GM19468 (cell line): ENCODE results near the gene UBE2S.
"Not testable (repeated sequence)": the region's sequence is repeated elsewhere in the genome, so short reads cannot be mapped to it uniquely, and the experiment has no call there.

Experiments
- ATAC-seq: cut with Tn5 transposase; IDR thresholded peaks from one replicate; pipeline ENCODE4 v1.9.1; 2021; ENCODE audit warnings: mild to moderate bottlenecking, moderate library complexity, moderate number of reproducible peaks; ENCODE audit not compliant: unreplicated experiment; ENCODE audit errors: extremely low read depth

The UBE2S gene

DNA sequence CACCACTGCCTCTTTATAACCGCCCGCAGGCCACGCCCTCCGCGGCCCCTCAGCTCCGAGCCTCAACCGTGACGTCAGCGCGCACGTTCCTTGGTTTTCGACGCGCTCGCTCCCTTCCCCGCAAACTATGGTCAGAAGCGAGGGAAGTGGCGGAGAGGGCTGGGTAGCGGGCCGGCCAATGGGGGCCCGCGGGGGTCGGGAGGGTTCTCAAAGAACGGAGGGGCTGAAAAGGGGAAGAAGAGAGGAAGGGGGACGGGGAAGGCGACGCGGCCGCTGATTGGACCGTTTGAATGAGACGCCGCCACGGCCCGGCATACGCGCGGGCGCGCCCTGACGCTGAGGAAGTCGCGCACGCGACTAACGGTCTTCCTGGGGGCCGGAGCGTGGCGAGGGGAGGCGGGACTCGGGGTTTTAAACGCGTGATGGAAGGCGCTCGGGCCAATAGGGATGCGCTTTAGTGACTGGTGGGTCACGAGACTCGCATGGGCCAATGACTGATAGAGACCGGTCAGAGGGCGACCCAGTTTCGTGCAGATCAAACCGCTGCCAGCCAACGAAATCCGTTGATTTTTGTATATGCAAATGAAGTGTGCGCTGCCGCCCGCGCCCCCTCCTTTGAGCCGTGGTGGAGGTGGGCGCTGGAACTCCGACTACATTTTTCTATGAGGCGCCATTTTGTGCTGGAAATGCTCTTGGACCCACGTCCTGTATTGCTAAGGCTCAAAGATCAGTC, 378 bp upstream of the UBE2S start:
- peak; percentile 70 for ATAC-seq

DNA sequence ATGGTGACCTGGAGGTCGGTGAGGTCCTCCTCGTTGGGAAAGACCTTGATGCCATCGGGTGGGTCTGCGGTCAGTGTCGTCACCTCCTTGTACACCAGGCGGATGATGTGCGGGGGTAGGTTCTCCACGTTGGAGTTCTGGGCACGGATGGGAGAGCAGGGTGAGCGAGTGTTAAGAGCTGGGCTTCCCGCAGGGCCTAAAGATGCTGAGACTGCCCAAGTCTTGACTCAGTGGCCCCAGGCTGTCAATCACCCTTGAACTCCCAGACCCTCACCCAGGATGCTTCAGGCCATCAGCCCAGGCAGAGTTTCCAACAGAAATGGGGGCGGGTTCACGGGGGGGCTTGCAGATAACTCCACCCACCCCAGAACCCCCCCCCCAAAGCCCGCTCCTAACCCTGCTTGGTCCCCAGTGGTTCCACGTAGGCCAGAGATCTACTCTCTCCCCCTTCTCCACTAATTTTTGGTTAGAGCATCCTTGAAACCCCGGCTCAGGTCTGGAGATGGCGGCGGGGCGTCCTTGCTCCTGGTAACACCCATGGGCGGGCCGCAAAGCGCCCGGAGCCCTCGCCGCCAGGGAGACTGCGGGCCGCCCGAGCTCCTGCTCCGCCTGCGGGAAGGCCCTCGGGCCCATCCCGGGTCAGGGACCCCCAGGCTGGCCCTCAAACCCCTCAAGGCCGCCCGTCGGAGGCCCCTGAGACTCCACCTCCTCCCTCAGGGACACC, 600 bp downstream of the UBE2S start:
- ATAC-seq: no peak

DNA sequence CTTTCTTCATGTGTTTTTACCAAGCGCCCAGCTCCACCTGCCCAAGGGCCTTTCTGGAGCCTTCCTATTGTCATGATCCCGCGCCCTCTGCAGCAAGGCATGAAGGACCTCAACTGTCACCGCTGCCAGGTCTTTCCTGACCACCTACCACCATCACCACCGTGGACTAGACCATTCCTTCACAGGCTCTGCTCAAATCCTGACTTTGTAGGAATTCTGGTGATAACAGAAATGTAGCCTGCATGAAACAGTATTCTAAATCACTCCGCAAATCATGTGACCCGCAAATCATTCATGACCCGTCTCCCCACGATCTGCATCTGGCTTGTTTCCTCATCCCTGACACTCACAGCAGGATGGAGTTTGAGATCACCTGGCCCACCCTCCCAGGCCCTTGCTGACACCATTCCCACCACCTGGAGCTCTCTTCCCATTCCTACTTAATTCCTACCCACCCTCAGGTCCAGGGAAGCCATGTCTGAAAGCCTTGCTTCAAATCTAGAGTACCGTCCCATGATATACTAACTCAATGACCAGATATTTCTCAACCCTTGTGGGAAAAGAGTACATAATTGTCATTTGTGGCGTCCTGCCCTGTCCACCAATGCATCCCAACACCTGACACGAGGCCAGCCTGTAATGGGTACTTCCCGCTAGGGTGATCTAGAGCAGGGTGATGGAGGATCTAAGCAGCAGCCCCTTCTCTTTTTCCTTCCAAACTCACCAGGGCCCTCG, 1.3 kb downstream of the UBE2S start:
- ATAC-seq: no peak

DNA sequence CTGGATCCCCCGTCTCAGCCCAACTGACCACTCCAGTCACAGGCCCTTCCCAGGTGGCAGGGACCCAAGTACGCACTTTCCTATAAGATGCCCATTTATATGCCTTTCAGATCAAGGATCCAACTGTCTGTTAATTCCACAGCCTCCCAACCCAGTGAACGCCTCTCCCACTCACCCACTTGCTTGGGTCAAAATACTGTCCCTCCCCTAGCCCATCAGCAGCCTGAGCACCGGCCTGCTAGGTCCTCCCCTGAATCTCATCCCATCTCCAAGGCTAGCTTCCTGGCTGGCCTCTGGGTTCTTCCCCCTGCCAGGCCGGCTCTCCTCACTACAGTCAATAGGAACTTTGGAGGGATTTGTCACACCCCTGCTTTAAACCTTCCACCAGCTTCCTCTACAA, 1.9 kb downstream of the UBE2S start:
- ATAC-seq: no peak

DNA sequence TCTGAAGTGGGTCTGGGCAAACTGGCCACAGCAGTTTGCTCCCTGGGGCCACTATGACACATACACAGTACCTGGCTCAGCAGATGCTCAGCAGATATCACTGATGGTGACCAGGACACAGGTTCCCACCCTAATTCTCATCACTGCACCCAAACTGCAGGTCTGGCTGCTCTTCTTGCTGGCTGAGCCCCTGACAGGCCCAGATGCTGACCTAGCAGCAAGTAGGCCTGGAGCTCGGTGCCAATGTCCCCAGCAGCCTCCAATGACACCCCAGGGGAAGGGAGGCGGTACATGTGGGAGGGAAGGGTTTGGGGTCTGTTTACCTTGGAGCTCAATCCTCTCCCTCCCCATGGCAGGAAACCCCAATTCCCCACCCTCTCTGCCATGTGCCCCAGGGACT, 5.1 kb downstream of the UBE2S start:
- ATAC-seq: no peak

DNA sequence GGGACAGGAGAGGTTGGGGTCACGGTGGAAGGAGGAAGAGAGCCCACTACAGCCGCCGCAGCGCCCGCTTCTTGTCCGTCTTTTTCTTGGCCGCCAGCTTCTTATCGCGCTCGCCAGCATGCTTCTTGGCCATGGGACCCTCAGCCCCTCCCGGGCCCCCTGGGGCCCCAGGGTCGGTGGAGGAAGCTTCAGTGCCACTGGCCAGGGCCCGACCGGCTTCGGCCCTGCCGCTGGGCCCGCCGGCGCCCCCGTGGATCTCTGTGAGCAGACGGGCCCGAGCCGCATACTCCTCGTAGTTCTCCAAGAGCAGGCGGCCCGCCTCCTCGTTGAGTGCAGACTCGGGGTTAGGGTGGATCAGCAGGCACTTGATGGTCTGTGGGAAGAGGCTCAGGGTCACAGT, 6.2 kb downstream of the UBE2S start:
- ATAC-seq: not testable (repeated sequence)

DNA sequence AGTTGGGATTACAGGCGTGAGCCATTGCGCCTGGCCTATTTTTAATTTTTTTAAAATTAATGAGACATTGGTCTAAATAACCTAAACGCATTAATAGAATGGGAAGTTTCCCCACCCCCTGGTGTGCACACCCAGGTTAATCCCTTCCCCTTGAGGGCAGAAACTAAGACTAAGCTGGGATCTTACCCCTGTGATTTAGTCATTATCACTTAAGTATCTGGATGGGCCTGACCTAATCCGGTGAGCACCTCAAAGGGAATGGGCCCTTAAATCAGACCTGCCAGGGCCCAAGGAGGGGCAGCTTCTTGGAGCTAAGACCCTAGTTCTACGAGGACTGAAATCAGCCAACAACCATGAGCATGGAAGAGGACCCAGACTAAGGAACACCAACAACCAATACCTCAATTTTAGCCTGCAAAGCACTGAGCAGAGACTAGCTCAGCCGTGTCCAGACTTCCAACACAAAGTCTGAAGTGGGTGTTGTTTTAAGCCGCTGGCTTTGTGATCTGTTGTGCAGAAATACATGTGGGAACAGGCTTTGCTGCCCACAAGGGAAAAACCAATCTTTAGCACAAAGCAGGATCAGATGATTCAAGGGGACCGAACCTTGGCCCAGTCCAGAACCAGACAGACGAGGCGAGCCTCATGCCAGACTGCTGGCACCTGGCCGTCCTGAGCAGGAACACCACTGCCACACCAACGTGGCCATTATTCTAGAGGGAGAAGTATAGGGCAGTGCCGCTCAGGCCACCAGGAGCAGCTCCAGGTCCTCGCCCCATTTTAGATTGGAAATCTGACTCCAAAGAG, 7.1 kb downstream of the UBE2S start:
- ATAC-seq: no peak

DNA sequence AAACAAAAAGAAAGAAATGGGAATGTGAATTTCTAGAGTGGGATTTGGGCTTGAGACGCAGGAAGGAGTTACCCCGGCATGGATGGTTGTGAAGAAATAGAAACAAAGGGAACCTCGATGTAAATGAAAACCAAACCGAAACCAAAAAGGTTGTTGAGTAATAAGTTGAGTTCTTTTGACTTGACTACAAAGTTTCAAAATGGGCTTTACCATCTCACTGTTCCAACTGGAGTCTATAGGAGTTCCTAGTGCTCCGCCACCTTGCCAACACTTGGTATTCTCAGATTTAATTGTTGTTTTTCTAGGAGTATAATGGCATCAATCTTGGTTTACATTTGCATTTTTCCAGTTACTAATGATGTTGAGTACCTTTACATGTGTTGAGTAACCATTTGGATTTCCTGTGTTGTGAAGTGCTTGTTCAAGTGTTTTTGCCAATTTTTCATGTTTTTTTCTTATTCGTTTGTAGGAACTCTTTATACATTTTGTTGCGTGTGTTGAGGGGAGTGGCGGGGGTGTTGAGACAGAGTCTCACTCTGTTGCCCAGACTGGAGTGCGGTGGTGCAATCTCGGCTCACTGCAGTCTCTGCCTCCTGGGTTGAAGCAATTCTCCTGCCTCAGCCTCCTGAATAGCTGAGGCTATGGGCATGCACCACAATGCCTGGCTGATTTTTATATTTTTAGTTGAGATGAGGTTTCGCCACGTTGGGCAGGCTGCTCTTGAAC, 9.2 kb downstream of the UBE2S start:
- ATAC-seq: no peak

DNA sequence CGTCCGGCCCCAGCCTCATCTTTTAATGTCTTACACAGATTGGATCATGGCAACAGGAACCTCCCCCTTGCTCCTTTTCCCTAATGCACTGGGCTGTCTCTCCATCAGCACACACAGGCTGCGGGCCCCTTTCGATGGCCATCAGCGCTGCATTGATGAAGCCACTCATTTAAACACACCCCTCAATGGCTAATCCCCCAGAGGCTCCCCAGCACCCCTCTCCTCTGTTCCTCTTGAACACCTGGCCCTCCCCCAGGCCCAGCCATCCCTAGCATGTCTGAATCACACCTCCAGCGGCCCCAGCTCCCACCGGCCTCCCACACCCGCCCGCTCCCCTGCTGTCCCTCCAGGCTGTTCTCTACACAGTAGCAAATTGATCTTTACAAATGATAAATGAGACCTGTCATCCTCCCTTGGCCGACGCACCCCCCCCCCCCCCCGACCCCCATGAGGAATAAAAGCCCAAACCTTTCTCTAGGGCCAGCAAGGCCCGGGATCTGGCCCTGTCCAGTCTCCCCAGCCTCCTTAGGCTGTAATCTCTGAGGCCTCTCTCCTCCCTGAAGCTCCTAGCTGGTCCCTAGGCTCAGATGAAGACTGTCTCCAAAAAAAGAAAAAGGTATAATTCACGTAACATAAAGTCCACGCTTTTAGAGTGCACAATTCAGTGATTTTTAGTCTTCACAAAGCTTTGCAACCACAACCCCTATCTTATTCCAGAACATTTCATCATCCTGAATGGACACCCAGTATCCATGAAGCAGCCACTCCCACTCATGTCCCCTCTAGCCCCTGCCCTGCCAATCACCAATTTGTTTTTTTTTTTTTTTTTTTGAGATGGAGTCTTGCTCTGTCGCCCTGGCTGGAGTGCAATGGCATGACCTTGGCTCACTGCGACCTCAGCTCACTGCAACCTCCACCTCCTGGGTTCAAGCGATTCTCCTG, 14.5 kb downstream of the UBE2S start:
- ATAC-seq: no peak

DNA sequence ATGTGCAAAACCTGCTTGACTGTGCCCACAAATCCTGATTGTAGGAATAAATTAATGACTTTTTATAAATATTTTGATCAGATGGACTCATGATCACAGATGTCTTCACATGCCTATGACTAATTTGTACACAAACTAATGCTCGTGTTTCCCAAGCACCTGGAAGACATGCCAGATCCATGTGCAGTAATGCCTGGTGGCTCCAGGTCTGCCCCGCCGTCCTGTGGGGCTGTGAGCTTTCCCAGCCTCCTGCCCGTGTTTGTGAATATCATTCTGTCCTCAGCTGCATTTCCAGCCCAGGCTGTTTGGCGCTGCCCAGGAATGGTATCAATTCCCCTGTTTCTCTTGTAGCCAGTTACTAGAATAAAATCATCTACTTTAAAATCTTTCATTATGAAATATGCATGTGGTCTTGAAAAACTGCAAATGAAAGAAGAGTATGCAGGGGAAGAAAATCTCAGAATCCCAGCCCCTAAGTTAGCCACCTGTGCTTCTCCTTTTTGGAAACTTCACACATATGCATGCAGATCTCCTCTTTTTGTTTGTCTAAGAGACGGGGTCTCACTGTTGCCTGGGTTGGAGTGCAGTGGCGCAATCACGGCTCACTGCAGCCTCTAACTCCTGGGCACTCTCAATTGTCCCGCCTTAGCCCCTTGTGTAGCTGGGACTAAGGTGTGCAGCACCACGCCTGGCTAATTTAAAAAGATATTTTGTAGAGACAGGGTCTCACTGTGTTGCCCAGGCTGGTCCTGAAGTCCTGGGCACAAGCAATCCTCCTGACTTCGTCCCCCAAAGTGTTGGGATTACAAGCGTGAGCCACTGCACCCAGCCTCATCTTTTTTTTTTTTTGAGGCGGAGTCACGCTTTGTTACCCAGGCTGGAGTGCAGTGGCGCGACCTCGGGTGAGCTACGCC, 15.6 kb downstream of the UBE2S start:
- no peak for ATAC-seq

DNA sequence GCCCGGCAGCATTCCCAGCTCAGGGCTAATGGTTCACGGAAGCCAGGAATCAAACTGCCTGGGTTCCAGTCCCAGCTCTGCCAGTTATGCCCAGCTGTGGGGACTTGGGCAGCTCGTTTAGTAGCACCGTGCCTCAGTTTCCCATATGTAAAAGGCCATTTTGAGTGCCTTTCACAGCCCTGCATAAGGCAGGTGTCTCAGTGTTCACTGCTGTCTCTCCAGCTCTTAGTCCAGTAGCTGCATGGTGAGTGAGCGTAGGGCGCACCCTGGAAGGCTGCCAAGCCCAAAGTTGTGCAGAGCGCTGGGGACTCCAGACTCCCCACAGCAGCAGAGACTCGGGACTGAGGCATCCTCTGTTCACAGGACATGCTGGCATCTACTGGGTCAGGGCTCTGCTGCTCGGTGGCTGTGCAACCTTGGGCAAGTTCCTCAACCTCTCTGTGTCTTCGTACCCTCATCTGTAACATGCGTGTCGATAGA, 16.4 kb downstream of the UBE2S start:
- no peak for ATAC-seq

DNA sequence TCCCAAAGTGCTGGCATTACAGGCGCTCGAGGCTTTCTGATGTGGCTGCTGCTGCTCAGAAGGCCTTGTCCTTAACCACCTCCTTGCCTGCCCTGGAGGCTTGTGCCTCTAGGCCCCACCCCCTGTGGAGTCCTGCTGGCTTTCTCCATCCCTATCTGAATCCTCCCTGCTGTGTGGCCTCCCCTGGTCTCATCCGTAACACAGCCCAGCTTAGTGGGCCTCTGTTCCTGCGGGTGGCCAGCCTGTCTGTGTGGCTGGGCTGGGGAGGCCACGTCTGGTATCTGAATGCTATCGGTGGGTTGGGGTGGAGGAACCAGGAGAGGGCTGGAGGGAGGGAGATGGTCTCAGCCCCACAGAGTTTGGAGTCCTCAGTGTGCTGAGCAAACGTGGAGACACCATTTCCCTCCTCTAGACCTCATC, 17.1 kb downstream of the UBE2S start:
- no peak for ATAC-seq

DNA sequence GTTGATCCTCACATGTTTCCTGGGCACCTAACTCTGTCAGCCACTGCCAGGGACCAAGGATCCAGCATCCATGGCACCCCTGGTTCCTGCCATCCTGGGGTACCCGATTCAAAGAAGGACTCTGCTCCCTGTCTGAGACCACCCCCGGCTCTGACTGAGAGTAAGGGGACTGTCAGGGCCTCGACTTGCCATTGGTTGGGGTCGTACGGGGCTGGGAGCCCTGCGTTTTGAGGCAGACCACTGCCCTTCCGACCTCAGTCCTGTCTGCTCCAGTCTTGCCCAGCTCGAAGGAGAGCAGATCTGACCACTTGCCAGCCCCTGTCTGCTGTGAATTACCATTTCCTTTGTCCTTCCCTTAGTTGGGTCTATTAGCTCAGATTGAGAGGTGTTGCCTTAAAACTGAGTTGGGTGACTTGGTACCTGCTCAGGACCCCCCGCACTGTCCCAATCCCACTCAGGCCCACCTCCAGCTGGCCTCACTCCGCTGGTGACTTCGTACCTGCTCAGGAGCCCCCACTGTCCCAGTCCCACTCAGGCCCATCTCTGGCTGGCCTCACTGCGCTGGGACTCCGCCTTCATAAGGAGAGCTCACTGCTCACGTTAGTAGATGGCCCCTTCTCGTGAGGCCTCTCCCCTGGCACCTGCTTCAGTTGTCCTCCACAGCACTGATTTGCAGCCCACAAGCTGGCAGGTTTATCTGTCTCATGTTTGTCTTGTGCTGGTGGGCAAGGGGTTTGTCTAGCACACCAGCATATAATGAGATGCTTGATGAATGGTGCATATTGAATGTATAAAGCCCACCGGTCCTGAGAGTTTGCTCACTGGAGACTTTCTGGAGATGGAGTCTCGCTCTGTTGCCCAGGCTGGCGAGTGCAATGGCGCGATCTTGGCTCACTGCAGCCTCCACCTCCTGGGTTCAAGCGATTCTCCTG, 17.9 kb downstream of the UBE2S start:
- no peak for ATAC-seq

DNA sequence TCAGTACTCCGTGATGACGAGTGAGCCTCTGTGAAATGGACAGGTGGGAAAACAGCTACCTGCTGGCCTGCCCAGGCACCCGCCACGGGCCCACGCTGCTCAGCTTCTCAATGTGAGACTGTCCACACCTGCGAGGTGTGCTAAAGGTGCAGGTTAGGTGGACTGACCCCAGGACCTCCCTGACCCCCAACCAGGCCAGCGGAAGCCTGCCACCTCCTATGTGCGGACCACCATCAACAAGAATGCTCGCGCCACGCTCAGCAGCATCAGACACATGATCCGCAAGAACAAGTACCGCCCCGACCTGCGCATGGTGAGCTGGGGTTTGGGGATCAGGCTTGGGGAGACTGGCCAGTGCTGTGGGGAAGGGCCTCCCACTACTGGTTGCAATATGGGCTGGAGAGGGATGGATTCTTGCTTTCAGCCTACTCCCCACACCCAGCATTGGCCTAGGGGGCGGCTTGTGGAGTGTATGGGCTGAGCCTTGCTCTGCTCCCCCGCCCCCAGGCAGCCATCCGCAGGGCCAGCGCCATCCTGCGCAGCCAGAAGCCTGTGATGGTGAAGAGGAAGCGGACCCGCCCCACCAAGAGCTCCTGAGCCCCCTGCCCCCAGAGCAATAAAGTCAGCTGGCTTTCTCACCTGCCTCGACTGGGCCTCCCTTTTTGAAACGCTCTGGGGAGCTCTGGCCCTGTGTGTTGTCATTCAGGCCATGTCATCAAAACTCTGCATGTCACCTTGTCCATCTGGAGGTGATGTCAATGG, 19.7 kb downstream of the UBE2S start:
- no peak for ATAC-seq

DNA sequence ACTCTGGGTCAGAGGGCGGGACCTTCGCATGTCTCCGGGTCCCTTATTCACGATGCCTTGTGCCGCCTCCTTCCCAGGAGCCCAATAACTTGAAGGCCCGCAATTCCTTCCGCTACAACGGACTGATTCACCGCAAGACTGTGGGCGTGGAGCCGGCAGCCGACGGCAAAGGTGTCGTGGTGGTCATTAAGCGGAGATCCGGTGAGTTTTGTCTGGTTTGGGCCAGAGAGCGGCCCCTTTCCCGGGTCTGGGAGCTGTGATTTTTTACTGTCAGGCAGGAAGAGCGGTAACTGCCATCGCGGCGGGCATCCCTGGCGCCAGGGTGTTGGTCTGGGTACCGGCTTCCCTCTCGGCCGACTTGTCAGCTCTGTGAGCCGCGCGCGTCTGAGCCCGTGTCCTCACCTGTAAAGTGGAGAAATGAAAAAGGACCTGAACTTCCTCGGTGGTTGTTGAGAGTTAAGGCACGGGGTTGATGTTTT, 21.1 kb downstream of the UBE2S start:
- no peak for ATAC-seq
